HG02870 (cell line): ENCODE measurements around the gene CENPN.
A peak's percentile ranks its signal among the peaks of the same experiment; 100 is the strongest.

Experiments used
- ATAC-seq: cut with Tn5 transposase; IDR thresholded peaks from one replicate; pipeline ENCODE4 v1.9.1; 2021; ENCODE audit warnings: mild to moderate bottlenecking, moderate library complexity; ENCODE audit not compliant: unreplicated experiment

The CENPN gene

DNA sequence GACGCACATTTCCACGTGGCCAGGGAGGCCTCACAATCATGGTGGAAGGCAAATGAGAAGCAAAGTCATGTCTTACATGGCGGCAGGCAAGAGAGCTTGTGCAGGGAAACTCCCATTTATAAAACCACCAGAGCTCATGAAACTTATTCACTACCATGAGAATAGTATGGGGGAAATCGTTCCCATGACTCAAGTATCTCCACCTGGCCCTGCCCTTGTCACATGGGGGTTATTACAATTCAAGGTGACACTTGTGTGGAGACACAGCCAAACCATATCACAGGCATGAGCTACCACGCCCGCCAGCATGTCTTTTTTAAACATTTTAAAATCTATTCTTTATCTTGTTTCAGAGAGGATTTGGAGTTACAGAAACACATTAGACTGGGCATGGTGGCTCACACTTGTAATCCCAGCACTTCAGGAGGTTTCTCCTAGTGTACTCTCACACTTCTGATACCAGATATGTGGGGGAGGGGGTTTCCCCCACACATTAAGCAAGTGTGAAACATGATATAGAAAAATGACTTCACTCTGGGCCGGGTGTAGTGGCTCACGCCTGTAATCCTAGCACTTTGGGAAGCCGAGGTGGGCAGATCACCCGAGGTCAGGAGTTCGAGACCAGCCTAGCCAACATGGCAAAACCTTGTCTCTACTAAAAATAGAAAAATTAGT is 23.1 kb downstream of the CENPN start:
- ATAC-seq: no peak

DNA sequence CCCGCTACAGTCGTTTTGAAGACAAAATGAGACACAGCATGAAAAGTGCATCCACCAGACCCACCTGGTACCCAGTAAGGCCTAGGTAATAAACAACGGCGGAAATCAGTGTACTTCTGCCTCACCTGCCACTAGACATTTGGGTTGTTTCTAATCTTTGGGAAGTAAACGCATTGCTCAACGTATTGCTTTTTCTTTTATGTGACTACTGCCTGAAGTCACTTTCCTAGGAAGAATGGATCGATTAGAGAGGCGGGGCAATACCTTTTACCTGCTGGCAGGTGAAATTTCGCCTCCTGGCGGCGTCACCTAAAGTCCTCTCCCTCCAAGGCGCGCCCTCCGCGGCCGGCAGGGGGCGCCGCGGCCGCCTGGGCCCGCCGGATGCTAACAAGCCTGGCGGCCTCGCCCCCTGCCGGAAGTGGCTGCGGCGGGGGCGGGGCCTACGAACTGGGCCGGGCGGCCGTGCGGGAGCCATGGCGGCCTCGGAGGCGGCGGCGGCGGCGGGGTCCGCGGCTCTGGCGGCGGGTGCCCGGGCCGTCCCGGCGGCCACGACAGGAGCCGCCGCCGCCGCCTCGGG is 28.5 kb downstream of the CENPN start, which contains the start of gene ATMIN:
TSS of gene ATMIN (plus strand) at position 445 of the 577 bp plus-strand sequence. CDS start at position 474, 29 bp downstream.
- peak; percentile 78 for ATAC-seq

DNA sequence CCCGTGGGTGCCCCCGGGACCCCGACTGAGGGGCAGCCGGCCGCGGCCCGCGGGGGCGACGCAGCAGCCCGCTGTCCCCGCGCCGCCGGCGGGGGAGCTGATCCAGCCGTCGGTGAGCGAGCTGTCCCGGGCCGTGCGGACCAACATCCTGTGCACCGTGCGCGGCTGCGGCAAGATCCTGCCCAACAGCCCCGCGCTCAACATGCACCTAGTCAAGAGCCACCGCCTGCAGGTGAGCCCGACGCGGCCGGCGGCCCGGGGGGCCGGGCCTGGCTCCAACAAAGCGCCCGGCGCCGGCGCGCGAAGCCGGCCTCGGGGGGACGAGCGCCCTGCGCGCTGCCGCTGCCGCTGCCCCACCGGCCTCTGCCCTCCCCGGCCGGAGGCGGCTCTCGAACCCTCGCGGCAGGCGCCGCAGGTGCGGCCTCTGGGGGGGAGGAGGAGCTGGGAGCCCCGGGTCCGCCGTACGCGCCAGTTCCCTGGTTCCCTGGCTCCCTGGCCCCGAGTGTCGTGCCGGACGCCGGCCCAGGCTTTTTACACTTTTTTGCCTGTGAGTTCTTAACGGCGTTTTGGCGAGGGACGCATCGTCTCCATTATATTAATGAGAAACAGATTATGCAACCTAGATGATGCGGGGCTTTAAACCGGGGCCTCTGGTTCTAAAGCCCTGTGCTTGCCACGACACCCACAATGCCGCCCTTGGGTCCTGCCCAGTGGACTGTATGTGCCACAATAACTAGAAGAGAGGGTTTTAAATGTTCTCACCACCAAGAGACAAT is 29.1 kb downstream of the CENPN start:
- peak; percentile 49 for ATAC-seq

DNA sequence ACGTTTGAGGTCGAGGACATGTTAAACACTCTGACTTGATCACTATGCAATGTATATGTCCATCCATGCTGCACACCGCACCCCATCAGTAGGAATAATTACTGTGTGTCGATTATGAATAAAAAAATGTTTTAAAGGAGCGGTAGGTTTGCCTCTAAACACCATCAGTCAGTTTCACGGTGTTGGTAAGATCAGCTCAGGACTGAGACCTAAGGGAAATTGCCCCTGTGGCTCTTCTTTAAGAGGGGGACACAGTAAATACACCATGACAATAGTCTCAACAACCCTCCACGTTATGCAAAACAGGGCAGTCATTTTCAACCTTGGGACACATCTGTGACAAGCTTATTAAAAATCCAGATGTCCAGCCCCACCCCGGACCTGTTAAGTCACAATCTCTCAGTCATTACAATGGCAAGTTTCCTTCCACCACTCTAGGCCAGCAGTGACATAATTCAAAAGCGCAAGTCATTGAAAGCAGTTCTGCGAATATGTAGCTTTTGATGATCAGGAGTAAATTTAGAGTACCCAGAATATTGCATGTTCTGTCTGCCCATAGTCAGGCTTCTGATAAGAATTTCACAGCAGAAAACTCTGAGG is 29.8 kb downstream of the CENPN start:
- no peak for ATAC-seq

DNA sequence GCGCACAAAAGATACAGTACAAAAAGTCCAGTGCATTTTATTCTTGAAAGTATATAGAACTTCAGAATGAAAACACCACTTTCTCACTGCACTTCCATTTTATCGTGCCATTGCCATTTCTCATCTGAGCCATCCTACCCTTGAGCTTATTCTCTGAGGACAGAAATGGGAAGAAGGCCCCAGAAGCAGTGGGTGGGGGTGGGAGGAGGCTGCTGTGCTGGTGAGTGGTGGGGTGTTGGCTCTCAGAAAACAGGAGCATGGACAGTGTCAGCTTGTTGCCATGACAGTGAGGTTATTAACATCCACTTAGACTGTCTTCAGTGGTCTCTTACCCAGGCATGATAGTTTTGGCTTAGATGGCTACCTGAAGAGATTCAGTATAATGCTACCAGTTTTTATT is 33.1 kb downstream of the CENPN start:
- no peak for ATAC-seq

DNA sequence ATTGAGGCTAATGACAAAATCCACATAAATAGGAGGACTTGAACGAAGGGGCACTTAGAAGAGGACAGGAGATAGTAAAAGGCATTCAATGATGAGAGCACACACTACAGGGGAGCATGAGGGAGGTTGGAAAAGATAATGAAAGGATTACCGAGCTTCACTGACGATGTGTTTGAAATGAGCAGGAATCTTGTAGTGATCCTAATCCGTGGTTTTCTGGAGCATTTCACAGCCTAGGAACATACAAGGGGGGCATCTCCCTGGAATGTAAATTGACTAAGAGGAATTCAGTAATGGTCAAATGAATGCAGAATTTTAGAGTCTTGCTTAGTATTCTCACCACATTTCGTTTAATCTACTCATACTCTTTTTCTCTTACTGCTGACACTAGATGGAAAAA is 33.8 kb downstream of the CENPN start:
- no peak for ATAC-seq

DNA sequence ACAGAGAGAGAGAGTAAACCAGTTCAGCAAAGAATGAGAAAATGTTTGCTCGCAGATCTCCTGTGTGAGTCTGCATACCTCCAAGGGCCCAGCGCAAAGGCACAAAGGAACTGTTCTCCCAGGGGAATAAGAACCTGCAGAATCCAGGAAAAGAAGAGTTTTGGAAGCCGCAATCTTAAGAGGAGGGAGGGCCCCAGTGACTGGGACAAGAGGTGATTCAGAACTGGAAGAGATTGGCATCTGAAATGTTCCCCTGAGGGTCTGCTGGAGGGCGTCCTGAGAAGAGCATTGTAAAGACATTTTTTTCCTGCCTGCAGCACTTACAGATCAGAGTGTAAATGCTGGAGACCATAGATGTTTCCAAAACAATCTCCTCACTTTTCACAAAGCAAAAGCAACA is 34.7 kb downstream of the CENPN start:
- ATAC-seq: no peak

DNA sequence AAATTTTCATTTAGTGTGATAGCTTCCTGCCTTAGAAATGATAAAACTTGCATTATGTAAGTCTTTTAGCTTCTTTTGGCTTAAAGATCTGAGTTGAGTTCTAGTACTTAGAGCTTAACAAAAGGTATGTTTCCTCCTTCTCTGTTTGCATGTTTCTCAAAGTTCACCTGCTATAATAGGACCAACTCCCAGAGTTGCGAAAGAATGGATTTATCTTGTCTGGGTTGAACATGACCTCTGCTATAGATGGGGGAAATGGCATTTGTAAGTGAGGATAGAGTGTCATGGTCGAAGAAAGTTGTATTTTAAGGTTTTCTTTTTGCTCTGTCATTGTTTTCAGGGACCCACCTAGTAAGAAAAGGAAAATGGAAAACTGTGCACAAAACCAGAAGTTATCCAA is 35.8 kb downstream of the CENPN start:
- no peak for ATAC-seq

DNA sequence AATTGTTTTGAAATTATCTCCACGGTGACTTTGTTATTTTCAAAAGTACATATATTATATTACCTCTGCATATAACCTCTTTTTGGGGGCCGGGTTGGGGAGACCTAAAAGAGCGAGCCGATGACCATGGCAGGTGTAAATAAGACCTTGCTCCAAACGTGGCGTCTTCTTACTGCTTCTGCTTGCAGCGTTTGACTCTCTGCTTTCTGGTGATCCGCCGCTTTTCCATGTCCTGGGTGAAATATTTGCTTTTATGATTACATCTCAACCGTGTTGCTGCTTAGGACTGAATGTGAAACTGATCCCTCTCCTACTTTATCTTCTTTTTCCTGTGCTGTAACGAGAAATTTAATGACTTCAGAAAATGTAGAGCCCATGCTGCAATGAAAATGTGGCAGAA is 46.7 kb downstream of the CENPN start:
- no peak for ATAC-seq

DNA sequence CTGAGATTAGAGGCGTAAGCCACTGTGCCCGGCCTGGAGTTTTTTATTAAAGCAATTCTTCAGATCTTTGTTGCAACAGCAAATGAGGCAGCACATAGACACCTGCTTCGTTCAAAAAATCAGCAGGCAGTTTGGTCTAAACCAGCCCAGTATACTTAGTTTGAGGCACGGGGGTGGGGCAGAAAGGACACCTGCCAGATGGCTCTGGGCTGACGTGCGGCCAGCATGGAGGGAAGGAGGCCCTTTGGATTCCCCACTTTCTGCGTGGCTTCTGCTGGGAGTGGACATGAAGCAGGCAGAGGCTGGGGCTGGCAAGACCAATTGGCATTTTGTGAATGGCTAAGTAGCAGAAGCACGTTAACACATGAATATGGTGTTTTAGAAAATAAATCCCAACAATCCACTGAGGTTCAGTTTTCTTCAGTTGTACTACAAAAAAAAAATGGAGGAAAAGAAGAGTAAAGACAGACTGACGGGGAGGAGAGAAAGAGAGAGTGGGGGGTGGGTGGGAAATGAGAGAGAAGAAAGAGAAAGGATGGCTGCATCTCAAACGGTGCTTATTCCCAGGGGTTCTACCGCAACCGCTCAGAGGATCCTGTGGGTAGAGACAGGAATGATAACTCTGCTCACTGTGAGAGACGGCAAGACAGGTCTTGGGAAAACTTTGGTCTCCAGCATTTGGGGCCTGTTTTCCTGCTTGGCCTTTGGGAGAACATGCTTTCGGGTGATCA is 53.7 kb downstream of the CENPN start:
- ATAC-seq: no peak

DNA sequence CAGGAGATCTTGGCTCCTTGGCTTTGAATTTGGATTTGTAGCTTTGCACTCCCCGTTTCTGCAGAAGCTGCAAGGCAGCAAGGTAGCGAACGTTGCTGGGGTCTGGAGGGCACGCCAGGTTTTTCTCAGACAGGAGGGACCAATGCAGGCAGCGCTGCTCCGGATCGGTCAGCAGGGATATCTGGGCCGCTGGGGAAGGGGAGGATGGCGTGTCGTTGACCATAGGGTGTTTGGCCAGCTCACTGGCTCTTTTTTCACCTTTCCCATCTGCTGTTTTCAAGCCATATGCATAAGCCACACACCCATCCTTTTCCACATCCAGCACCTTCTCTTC is 54.3 kb downstream of the CENPN start:
- ATAC-seq: no peak

DNA sequence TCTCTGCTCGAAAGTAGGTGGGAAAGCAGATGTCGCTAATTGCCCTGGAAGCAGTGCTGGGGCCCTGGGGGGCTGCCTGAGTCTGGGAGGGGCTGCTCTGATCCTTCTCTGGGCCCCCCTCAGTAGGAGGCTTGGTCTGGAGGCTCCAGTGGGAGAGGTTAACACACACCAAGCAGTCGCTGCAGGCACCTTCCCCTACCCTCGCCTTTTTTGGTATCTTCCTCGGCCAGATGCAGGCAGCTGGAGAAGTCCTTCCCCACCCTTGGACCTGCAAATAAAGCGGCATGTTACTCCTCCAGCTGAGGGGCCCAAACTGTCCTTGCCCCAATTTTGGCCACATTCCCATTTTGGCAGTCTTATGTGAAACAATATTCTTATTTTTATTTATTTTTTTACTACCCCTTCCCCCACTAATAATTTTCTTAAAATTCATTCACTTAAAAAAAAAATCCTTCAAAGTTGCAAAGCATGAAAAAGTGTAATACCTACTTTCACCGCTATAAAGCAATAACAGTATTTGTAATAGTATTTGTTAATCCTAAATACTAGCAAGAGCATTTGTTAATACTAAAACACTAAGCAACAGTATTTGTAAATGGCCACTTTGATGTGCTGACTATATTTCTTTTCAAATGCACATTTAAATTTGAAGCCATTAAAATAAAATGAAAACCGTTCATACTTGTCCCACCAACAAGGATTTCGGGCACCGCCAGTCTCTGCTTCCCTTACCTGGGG is 55.0 kb downstream of the CENPN start:
- ATAC-seq: no peak

DNA sequence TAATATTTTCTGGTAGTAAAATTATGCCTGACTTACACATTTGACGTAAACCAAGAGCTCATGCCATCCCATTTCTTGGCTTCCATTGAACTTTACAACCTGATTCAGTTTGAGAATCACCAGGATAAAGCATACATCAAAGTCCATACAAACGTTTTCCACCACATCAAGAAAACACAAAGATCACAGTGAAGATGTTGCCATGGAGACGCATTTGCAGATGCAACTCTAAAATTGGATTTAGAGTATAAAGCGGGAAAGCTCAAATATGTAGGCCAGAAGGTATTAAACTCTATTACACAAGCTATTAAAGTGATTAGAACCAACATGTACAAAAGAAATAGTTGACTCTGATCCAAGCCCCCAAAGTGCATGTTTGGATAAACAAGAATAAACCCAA is 59.7 kb downstream of the CENPN start:
- ATAC-seq: no peak

DNA sequence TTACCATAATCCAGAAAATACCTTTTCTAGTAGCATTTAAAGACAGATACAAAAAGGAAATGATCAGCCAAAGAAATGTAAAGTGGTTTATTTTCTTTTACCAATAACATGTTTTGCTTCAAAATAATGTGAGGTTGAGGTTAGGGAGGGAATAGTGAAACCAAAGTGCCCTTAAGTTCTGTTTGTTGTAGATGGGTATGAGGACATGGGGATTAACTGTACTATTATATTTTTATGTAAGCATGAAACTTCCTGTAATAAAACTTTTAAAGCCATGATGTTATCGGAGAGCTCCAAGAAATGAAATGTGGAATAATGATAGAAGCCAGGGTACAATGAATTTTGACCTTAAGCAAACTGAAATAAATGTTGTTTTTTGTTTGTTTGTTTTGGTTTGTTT is 60.2 kb downstream of the CENPN start:
- ATAC-seq: no peak

DNA sequence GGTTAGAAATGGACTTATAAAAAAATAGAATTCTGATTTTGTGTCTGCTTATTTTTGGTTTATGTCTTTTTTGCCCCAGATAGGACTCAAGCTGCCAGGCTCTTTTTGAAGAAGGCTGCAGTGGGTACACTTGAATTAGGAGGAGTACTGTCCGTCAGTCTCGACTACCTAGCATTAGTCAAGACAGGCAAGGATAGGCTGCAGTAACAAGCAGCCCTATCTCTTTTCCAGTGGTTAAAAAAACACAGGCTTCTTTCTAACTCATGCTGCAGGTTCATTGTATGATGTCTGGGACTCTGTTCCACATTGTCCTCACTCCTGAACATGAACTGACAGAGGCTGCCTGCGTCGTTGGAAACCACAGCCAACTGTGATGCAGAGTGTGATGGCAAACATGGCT is 62.0 kb downstream of the CENPN start:
- ATAC-seq: no peak

DNA sequence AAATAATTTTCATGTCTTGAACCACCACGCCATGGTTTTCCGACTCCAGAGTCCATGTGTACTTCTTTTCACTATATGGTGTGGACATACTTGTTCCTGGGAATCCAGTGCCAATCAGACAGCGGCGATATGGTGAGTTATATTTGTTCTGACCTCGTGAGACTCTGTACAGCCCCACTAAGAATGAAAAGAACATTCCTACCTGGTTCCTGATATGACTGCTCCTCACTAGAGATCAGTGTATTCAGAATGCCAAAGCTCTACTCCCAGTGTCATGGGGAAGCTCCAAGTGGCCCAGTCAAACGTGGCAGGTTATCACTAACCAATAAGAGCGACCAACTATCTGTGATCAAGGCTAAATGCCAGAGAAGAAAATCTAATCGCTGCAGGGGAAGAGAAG is 64.0 kb downstream of the CENPN start:
- no peak for ATAC-seq

DNA sequence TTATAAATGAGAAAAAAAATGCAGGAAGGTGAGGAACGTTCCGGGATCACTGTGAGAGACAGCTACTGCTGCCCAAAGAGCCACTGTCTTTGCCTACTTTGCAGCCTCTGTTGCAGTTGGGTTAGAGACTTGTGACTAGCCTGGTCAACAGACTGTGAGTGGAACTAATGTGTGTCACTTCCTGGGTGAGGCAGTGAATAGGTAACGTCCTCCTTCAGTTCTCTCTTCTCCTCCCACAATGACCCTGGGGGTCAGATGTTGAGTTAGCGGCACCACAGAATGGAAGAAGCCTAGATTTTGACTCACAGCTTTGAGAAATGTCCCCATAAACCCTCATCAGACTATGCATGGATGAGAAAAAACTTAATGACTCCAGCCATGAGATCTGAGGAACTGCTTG is 64.8 kb downstream of the CENPN start:
- ATAC-seq: no peak

DNA sequence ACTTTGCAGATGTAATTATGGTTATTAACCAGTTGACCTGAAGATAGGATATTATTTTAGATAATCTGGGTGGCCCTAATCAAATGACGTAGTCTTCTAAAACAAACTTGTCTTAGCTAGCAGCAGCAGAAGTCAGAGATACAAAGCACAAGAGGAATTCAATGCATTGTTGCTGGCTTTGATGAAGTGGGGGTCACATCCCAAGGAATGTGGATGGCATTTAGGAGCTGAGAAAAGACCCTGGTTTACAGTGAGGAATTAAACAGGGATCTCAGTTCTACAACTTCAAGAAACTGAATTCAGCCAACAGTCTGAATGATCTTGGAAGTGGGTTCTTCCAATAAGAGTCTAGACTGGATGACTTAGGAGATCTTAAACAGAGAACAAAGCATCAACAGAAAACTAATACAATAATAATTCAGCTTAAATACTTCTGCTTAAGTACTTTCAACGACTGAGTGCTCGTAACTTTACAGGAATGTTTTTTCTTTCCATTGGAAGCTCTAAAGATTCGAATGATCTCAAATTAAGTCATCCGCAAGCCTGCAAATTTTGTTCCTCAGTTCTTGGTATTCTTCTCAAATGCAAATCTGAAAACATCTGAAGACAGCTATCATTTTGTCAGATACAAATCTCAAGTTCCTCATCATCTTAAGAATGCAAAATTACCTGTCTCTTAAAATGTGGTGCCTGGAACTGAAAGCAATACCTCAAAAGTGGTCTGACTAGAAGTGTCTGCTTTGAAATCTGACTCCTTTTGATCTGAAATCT is 66.7 kb downstream of the CENPN start:
- ATAC-seq: no peak

DNA sequence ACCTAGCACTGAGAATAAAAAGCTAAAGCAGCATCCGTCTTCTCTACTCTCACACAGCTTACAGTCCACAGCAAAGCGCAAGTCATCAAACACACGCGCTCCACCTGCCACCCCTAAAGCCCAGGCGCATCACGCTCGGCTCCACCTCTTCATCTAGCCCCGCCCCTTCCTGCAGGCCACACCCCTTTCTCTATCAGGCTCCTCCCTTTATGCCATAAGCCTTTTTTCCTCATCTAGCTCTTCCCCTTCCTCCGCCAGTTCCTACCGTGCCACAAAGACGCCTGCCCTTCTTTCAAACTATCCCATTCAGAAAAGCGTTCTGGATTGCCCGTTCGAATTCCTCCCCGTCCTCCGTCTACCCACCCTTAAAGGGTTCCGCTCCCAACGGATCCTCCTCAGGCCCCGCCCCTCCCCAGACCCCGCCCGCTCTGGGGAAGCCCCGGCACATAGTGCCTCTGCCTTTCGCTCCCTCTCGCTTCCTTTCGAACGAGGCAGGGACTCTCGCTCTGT is 69.6 kb downstream of the CENPN start:
- peak; percentile 80 for ATAC-seq
